Activated CD8-positive, alpha-beta T cell treated with anti-CD3 and anti-CD28 coated beads, Interleukin-2, amount 10 ng/mL, durations not matched to agents 7 days and 5 days (primary cell): ENCODE results near the gene PLEK2. TPM values are rescaled to one million over a fixed set of nuclear protein-coding genes. Genes with fewer than 3 reads are reported as not detected.

Source experiments
- ATAC-seq: fragments of 150-1000 bp; cut with Tn5 transposase; one replicate; pipeline ENCODE4 v1.10.0; 2021; ENCODE audit warnings: moderate library complexity
- CTCF ChIA-PET: fragments of 350-600 bp; sonication (Branson Sonifier 250); formaldehyde crosslinking; loops from one replicate; lab custom pipeline; 2021; ENCODE audit warnings: antibody characterized with exemption; lab: Charles Lee
- POLR2A ChIA-PET: fragments of 350-600 bp; sonication (Branson Sonifier 250); formaldehyde crosslinking; loops from one replicate; lab custom pipeline; 2021; ENCODE audit warnings: antibody characterized with exemption; lab: Charles Lee
- DNase-seq: peaks from one replicate; pipeline ENCODE4 v3.0.0-alpha.2; 2020
- H3K27ac Mint-ChIP-seq: one replicate; pipeline ENCODE4 v1.8.0; 2021; ENCODE audit warnings: mild to moderate bottlenecking, mixed read lengths
- H3K27me3 Mint-ChIP-seq: one replicate; pipeline ENCODE4 v1.8.0; 2021; ENCODE audit warnings: low read depth, mixed read lengths
- H3K36me3 Mint-ChIP-seq: one replicate; pipeline ENCODE4 v1.8.0; 2021; ENCODE audit warnings: low read depth, mixed read lengths
- H3K4me1 Mint-ChIP-seq: one replicate; pipeline ENCODE4 v1.8.0; 2021; ENCODE audit warnings: low read depth, mixed read lengths
- H3K4me3 Mint-ChIP-seq: one replicate; pipeline ENCODE4 v1.8.0; 2021; ENCODE audit warnings: mild to moderate bottlenecking, mixed read lengths
- H3K9me3 Mint-ChIP-seq: one replicate; pipeline ENCODE4 v1.8.0; 2022; ENCODE audit warnings: mixed read lengths; ENCODE audit not compliant: insufficient read depth
- total RNA-seq, 2 experiments: library from RNA; stranded (reverse); gene quantifications; one replicate each; pipeline ENCODE4 v1.2.3, GENCODE V29; 2021

PLEK2 gene
- total RNA-seq, 2 experiments from 2014 or later, result not detected

- Mint-ChIP-seq H3K27ac (no peak overlapping the region), H3K4me1 (peaks cover 12% of the 10 kb centered on the region), H3K27me3 (no peaks in the 10 kb centered on the region), H3K4me3 (no peak overlapping the region), H3K9me3 (no peaks in the 10 kb centered on the region), H3K36me3 (peaks cover 56% of the 10 kb centered on the region)
- DNase-seq (no peak), ATAC-seq (no peak)
- ChIA-PET CTCF (interaction anchor here (1.1 kb wide), 1 partner anchor 14 kb away, joined by 3 read pairs; the partner anchor contains the start of genes ATP6V1D and EIF2S1), POLR2A (no interaction called here)
Observed at GRCh38 chr14:67373347-67373746, 38.6 kb downstream of the PLEK2 start.

GRCh38 chr14:67372833-67373232, 39.1 kb downstream of the PLEK2 start:
- Mint-ChIP-seq H3K9me3 (no peaks in the 10 kb centered on the region), H3K27me3 (no peaks in the 10 kb centered on the region), H3K36me3 (peaks cover 60% of the 10 kb centered on the region), H3K4me3 (no peak overlapping the region), H3K27ac (no peak overlapping the region), H3K4me1 (peaks cover 12% of the 10 kb centered on the region)
- ChIA-PET CTCF (interaction anchor here (1.1 kb wide), 1 partner anchor 13 kb away, joined by 3 read pairs; the partner anchor contains the start of genes ATP6V1D and EIF2S1), POLR2A (no interaction called here)
- ATAC-seq (no peak), DNase-seq (no peak)

- ATAC-seq, result no peak
- Mint-ChIP-seq H3K36me3 (peaks cover 60% of the 10 kb centered on the region), H3K4me3 (no peak overlapping the region), H3K4me1 (peaks cover 15% of the 10 kb centered on the region), H3K27ac (no peak overlapping the region), H3K27me3 (no peaks in the 10 kb centered on the region), H3K9me3 (no peaks in the 10 kb centered on the region)
- ChIA-PET CTCF (interaction anchor here (1.3 kb wide), 1 partner anchor 12 kb away, joined by 4 read pairs; the partner anchor contains the start of gene ATP6V1D), POLR2A (no interaction called here)
- DNase-seq, result no peak
Observed at GRCh38 chr14:67371247-67372148, 40.5 kb downstream of the PLEK2 start.

GRCh38 chr14:67370830-67371229, 41.1 kb downstream of the PLEK2 start:
- Mint-ChIP-seq H3K9me3 (no peaks in the 10 kb centered on the region), H3K4me1 (peaks cover 17% of the 10 kb centered on the region), H3K27me3 (no peaks in the 10 kb centered on the region), H3K36me3 (peaks cover 60% of the 10 kb centered on the region), H3K27ac (no peak overlapping the region), H3K4me3 (no peak overlapping the region)
- POLR2A ChIA-PET, result no interaction called here
- ATAC-seq (no peak), DNase-seq (no peak)
- CTCF ChIA-PET, result interaction anchor here (1.3 kb wide), 1 partner anchor 11 kb away, joined by 4 read pairs; the partner anchor contains the start of gene ATP6V1D

- H3K9me3 Mint-ChIP-seq, result no peaks in the 10 kb centered on the region
- H3K27me3 Mint-ChIP-seq, result no peaks in the 10 kb centered on the region
- H3K4me1 Mint-ChIP-seq, result peaks cover 38% of the 10 kb centered on the region
- ATAC-seq, result no peak
- no peak overlapping the region for H3K4me3 Mint-ChIP-seq
- peaks cover 53% of the 10 kb centered on the region for H3K36me3 Mint-ChIP-seq
- CTCF ChIA-PET, result interaction anchor here (1.0 kb wide), 1 partner anchor 162 kb away, joined by 3 read pairs; no protein-coding TSS in a partner anchor
- H3K27ac Mint-ChIP-seq, result no peak overlapping the region
- no peak for DNase-seq
- POLR2A ChIA-PET, result no interaction called here
Observed at GRCh38 chr14:67365476-67365875, 46.5 kb downstream of the PLEK2 start.

GRCh38 chr14:67360470-67361206, 51.3 kb downstream of the PLEK2 start:
- peak overlapping the region; percentile 93 for H3K4me3 Mint-ChIP-seq
- peak overlapping the region; percentile 96 for H3K27ac Mint-ChIP-seq
- H3K9me3 Mint-ChIP-seq, result no peaks in the 10 kb centered on the region
- H3K4me1 Mint-ChIP-seq, result peaks cover 53% of the 10 kb centered on the region
- CTCF ChIA-PET, result interaction anchor here (0.7 to 3.0 kb wide), 19 partner anchors 8 to 863 kb away, joined by 3 to 25 read pairs (median 3); partner anchors contain the start of gene PALS1
- POLR2A ChIA-PET, result interaction anchor here (2.6 kb wide), 1 partner anchor 8 kb away, joined by 14 read pairs; no protein-coding TSS in a partner anchor
- DNase-seq (no peak), ATAC-seq (peak; percentile 47)
- H3K36me3 Mint-ChIP-seq, result peaks cover 23% of the 10 kb centered on the region
- no peaks in the 10 kb centered on the region for H3K27me3 Mint-ChIP-seq

GRCh38 chr14:67359775-67360469, 52.0 kb downstream of the PLEK2 start, which contains the start of the genes ATP6V1D and EIF2S1:
Gene ATP6V1D, minus strand, starts transcription at chr14:67359804. Its CDS starts 106 bp downstream, at chr14:67359698.
Gene EIF2S1, plus strand, starts transcription at chr14:67360328. Its CDS starts 4,440 bp downstream, at chr14:67364768.
- H3K4me1 Mint-ChIP-seq, result peaks cover 51% of the 10 kb centered on the region
- CTCF ChIA-PET, result interaction anchor here (0.6 to 3.0 kb wide), 34 partner anchors 9 to 862 kb away, joined by 3 to 25 read pairs (median 3); partner anchors contain the start of genes PALS1 and RDH12
- H3K36me3 Mint-ChIP-seq, result peaks cover 17% of the 10 kb centered on the region

GRCh38 chr14:67358924-67359774, 52.8 kb downstream of the PLEK2 start:
- POLR2A ChIA-PET, result interaction anchor here (0.5 to 2.6 kb wide), 4 partner anchors 10 to 194 kb away, joined by 3 to 14 read pairs (median 4); no protein-coding TSS in a partner anchor
- DNase-seq (no peak), ATAC-seq (peak; percentile 3)
- no peaks in the 10 kb centered on the region for H3K27me3 Mint-ChIP-seq
- peaks cover 45% of the 10 kb centered on the region for H3K4me1 Mint-ChIP-seq
- no peaks in the 10 kb centered on the region for H3K9me3 Mint-ChIP-seq
- CTCF ChIA-PET, result interaction anchor here (0.6 to 3.0 kb wide), 32 partner anchors 9 to 861 kb away, joined by 3 to 25 read pairs (median 3); partner anchors contain the start of genes PALS1 and RDH12
- peak overlapping the region; percentile 93 for H3K4me3 Mint-ChIP-seq
- peaks cover 11% of the 10 kb centered on the region for H3K36me3 Mint-ChIP-seq
- H3K27ac Mint-ChIP-seq, result peak overlapping the region; percentile 96

More at GRCh38 chr14:67359775-67360469, 52.0 kb downstream of the PLEK2 start, which contains the start of the genes ATP6V1D and EIF2S1:
- no peaks in the 10 kb centered on the region for H3K27me3 Mint-ChIP-seq
- peak; percentile 100 for DNase-seq
- ATAC-seq, result peak; percentile 92
- no peaks in the 10 kb centered on the region for H3K9me3 Mint-ChIP-seq
- POLR2A ChIA-PET, result interaction anchor here (0.5 to 2.6 kb wide), 4 partner anchors 9 to 195 kb away, joined by 3 to 14 read pairs (median 4); no protein-coding TSS in a partner anchor
- H3K4me3 Mint-ChIP-seq, result peak within 1 kb of the TSS; percentile 93
- H3K27ac Mint-ChIP-seq, result peak within 1 kb of the TSS; percentile 96

- no peak for DNase-seq
- H3K4me3 Mint-ChIP-seq, result peak overlapping the region; percentile 93
- H3K27ac Mint-ChIP-seq, result no peak overlapping the region
- no peaks in the 10 kb centered on the region for H3K9me3 Mint-ChIP-seq
- POLR2A ChIA-PET, result interaction anchor here (0.7 kb wide), 1 partner anchor 131 kb away, joined by 3 read pairs; no protein-coding TSS in a partner anchor
- H3K36me3 Mint-ChIP-seq, result peaks cover 13% of the 10 kb centered on the region
- H3K27me3 Mint-ChIP-seq, result no peaks in the 10 kb centered on the region
- no peak for ATAC-seq
- peaks cover 34% of the 10 kb centered on the region for H3K4me1 Mint-ChIP-seq
- CTCF ChIA-PET, result interaction anchor here (0.7 to 1.2 kb wide), 2 partner anchors 27 to 346 kb away, joined by 3 read pairs; no protein-coding TSS in a partner anchor
Observed at GRCh38 chr14:67357969-67358354, 54.0 kb downstream of the PLEK2 start.
